ENCODE results near the gene NSMF. TPM values are rescaled to one million over a fixed set of nuclear protein-coding genes. Genes with fewer than 3 reads are reported as not detected.

The NSMF gene
- total and polyA plus RNA-seq, 2 of the 4 experiments (the other 2 are of a cell fraction), result 7.7 to 40.9 TPM

DNA sequence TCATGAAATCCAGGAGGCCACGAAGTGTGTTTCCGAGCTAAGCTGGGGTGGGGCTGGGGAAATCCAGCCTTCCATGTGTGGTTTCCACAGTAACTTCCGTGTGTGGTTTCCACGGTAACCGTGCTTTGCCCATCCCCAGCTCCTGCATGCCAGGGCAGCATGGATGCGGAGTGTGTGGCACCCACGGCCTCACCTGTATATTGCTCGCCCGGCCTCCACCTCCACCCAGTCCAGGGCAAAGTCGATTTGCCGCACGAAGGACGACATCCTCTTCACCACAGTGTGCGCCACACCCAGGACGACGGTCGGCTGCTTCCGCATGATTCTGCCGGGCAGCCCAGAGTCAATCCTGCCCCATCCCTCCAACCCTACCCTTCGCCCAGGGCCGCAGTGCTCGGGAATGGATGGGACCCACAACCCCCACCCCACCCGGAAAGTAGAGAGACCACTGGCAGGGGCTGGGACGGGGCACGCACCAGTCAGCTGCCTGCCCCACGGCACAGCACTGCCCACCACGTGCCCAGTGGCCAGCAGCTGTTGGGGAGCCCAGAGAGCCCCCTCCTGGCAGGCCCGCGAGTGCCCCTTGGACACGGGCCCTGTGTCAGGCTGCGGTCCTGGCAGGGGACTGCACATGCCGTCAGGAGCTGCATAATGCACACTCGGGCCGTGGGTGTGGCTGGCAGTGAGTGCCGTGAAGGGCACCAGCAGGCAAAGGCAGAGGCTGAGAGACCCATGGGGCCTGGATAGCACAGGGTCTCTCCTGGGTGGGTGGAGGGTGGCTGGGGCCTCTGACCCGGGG lies 39.0 kb upstream of the NSMF start (continued):
- no peak for TF ChIP-seq MAZ (IDR thresholded peaks at IDR 0.05; ENCODE audit: borderline replicate concordance, low read depth, low read length)

DNA sequence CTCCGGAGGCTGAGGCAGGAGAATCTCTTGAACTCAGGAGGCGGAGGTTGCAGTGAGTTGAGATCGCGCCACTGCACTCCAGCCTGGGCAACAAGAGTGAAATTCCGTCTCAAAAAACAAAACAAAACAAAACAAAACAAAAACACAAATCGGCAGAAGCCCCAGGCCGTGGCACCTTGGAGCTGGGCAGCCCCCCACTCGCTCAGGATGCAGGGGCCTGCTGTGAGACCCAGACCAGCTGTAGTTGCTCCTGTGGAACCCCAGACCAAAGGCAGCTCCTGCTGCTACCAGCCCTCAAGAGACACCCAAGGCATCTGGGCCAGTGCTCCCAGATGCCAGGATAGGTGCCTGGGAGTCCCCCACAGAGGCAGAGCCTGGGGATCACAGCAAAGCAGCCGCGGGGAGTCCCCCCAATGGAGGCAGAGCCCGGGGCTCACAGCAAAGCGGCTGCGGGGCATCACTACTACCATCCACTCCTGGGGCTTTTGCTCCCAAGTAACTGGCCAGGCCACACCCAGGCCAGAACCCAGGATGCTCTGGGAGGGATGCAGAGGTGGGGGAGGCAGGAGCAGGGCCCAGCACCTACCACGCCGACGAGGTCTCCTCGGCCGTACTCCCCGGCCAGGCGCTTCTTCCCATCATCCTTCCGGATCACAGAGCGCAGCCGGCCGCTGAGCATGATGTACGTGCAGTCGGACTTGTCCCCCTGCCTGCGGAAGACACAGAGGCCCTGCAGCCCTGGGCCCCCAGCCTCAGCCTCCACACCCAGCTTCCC lies 37.7 kb upstream of the NSMF start:
- no peak overlapping the region for H2AK9ac ChIP-seq (replicated peaks; ENCODE audit: low read depth, low read length, poor library complexity)
- ATAC-seq (ENCODE audit: low read depth) (no peak), DNase-seq (no peak)
- no peak overlapping the region for H2BK120ac ChIP-seq (ENCODE audit: low read depth, low read length)
- no peak overlapping the region for H4K91ac ChIP-seq (ENCODE audit: insufficient read depth, low read depth, low read length)
- no peak overlapping the region for H2AK5ac ChIP-seq (ENCODE audit: low read depth, low read length)
- H3K4ac ChIP-seq (ENCODE audit: low read depth, low read length), result no peak overlapping the region
- no peak overlapping the region for H2BK20ac ChIP-seq (ENCODE audit: low read depth, low read length)
- H3K56ac ChIP-seq (ENCODE audit: extremely low read depth, insufficient read depth, low read length), result no peak overlapping the region
- intact Hi-C loops (cut with micrococcal nuclease) (no loop called here), dilution Hi-C loops (cut with HindIII; ENCODE audit: low sequenced_read_pairs, unreplicated experiment) (no loop called here), in situ Hi-C loops (cut with MboI; ENCODE audit: low sequenced_read_pairs) (no loop called here)
- CTCF ChIA-PET, result no interaction called here
- H4K8ac ChIP-seq (ENCODE audit: low read depth in 2 of 2, low read length in 2 of 2), result no peak overlapping the region
- BruUV-seq (replicated peaks), result no TSS peak
- POLR2A ChIA-PET (ENCODE audit: unreplicated experiment), result no interaction called here
- H3K79me1 ChIP-seq (ENCODE audit: low read depth in 1 of 2, low read length in 2 of 2), result no peaks in the 10 kb centered on the region
- H2BK15ac ChIP-seq (ENCODE audit: low read depth, low read length), result no peak overlapping the region
- H3K23ac ChIP-seq (ENCODE audit: low read depth, low read length), result no peak overlapping the region
- no peaks in the 10 kb centered on the region for H3K36me3 ChIP-seq (ENCODE audit: control insufficient read depth, insufficient read depth, low read length)
- no peaks in the 10 kb centered on the region for H3K4me1 ChIP-seq (ENCODE audit: control insufficient read depth, insufficient read depth, low read length)
- H2BK5ac ChIP-seq (ENCODE audit: low read depth, low read length, poor library complexity, severe bottlenecking), result no peak overlapping the region
- no peak overlapping the region for H3K4me2 ChIP-seq (ENCODE audit: low read depth, low read length)
- H3K9me3 ChIP-seq (ENCODE audit: control insufficient read depth, insufficient read depth, low read length), result peaks cover 4% of the 10 kb centered on the region; the same call in 1 of the 2 replicates
- no peak overlapping the region for H3K18ac ChIP-seq (ENCODE audit: low read depth, low read length)
- H4K5ac ChIP-seq (ENCODE audit: low read depth, low read length), result no peak overlapping the region
- no peaks in the 10 kb centered on the region for H4K20me1 ChIP-seq (ENCODE audit: insufficient read depth, low read length)
- H3K27ac ChIP-seq (ENCODE audit: insufficient read depth, low read length), result no peak overlapping the region
- H3K9me1 ChIP-seq (ENCODE audit: insufficient read depth, low read length), result no peaks in the 10 kb centered on the region
- no peak for TF ChIP-seq CEBPB (IDR thresholded peaks at IDR 0.05; ENCODE audit: low read depth, low read length)
- no peak for TF ChIP-seq FOS (IDR thresholded peaks at IDR 0.05; ENCODE audit: low read depth, low read length)
- no peak for TF ChIP-seq RCOR1 (IDR thresholded peaks at IDR 0.05; ENCODE audit: insufficient replicate concordance, low read length)
- no peak for TF ChIP-seq MXI1 (IDR thresholded peaks at IDR 0.05; ENCODE audit: borderline replicate concordance, low read depth, low read length)
- TF ChIP-seq NFE2L2 (IDR thresholded peaks at IDR 0.05; ENCODE audit: low read depth, low read length), result no peak
- TF ChIP-seq MAZ (IDR thresholded peaks at IDR 0.05; ENCODE audit: borderline replicate concordance, low read depth, low read length), result no peak
- TF ChIP-seq RAD21 (IDR thresholded peaks at IDR 0.05; ENCODE audit: low read length), result no peak
- H3K27me3 ChIP-seq (ENCODE audit: control insufficient read depth, insufficient read depth, low read length), result peaks cover 2% of the 10 kb centered on the region; the same call in 1 of the 2 replicates
- no peak overlapping the region for H3K4me3 ChIP-seq (ENCODE audit: insufficient read depth, low read depth, low read length)
- no peak overlapping the region for H3K9ac ChIP-seq (ENCODE audit: low read depth, low read length)
- WGBS, 2 experiments (ENCODE audit: extremely low coverage in 2 of 2, insufficient read length in 1 of 2), result 88% methylated on average over 6 of the region's 27 CpGs; no CpG with 5 or more reads in 1 of the 2 experiments
- H3K14ac ChIP-seq (replicated peaks; ENCODE audit: low read depth, low read length), result no peak overlapping the region
- no peak overlapping the region for H2AFZ ChIP-seq (replicated peaks; ENCODE audit: low read length, poor library complexity)

Measured in IMR-90 (cell line).